ENCODE data around the gene MASTL.
"Not testable (repeated sequence)": the region's sequence is repeated elsewhere in the genome, so short reads cannot be mapped to it uniquely, and the experiment has no call there.

Gene MASTL

DNA sequence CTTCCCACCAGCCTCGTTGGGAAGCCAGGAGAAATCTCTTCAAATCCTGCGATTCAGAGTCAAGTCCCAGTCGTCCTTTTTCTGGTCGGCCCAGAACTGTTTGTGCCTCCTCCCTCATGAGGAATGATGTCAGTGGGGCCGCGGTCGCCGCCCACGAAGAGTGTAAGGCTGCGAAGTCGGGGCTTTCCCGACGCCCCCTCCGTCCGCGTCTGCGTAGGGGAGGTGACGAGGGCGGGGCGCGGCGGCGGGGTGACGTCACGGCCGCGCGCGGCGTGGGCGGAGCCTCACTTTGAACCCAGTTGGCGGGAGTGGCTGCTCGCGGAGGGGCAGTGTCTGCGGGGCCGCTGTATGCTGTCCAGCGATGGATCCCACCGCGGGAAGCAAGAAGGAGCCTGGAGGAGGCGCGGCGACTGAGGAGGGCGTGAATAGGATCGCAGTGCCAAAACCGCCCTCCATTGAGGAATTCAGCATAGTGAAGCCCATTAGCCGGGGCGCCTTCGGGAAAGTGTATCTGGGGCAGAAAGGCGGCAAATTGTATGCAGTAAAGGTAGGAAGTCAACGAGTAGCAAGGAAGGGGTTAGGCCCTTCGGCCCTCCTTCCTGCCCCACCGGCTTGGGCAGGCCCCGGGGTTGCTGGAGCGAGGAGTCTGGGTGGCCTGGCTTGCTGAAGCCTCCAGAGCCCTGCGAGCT, at the start of gene MASTL:
TSS of gene MASTL (plus strand) at position 287 of the 689 bp plus-strand sequence. CDS start at position 362, 75 bp downstream.
- DNase-seq (ENCODE audit: low read depth, low spot score), result peak; percentile 88

DNA sequence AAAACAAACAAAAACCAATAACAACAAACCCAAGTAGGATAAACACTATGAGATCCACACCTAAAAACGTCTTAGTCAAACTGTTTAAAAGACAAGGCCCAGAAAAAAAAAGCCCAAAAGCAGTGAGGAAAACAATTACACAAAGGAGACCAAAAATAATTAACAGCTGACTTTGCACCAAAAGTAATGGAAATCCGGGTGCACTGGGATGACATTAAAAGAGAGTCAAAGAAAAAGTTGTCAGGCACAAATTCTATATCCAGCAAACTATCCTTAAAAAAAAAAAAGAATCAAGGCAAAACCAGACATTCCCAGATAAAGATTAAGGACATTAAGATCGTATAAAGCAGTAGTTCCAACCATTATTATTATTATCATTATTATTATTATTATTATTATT, 47.0 kb upstream of the MASTL start:
- DNase-seq (ENCODE audit: low read depth, low spot score), result no peak

DNA sequence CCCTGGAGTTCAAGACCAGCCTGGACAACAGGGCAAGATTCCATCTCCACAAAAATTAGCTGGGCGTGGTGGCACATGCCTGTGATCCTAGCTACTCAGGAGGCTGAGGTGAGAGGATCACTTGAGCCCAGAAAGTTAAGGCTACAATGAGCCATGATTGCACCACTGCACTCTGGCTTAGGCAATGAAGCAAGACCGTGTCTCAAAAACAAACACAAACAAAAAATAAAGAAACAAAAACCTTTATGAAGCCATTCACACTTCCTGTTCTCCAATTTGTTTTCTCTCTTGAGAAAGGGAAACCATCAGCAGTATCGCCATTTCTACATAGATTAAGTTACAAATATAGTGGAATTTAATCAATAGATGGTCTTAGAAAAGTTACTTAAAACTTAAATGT, 20.8 kb upstream of the MASTL start:
- DNase-seq (ENCODE audit: low read depth, low spot score), result no peak

DNA sequence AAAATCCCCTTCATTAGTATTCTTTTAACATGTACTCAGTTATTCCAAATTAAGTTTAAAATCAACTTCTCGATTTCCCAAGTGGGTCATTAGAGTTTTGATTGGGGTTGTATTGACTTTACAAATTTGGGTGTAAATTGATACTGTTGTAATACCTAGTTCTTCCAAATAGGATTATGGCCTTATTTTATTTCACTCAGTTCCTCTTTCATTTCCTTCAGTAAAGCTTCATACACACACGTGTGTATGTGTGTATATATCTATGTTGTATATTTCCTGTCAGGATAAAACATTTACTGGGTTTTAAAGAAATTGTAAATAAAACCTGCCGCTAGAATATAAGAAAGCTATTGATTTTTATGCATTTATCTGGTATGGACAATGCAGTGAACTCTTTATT, 16.9 kb upstream of the MASTL start:
- DNase-seq (ENCODE audit: low read depth, low spot score), result no peak

DNA sequence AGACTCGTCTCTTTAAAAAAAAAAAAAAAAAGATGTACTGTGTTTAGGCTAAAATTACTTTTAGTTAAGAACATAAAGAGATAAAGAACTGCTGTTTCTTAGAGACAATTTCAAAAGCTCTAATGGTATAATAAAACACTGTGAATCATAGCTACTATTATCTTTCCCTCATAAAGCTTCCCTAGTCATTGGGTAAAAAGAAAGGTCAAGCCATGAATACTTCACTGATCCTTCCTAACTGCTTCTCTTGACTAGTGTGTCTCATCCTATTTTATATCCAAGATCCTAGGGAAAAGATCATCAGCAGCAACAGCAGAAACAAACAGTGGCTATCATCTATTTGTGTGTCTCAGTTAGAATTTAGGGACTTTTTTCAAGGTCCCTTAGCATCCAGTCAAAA, 11.5 kb upstream of the MASTL start:
- DNase-seq (ENCODE audit: low read depth, low spot score), result no peak

DNA sequence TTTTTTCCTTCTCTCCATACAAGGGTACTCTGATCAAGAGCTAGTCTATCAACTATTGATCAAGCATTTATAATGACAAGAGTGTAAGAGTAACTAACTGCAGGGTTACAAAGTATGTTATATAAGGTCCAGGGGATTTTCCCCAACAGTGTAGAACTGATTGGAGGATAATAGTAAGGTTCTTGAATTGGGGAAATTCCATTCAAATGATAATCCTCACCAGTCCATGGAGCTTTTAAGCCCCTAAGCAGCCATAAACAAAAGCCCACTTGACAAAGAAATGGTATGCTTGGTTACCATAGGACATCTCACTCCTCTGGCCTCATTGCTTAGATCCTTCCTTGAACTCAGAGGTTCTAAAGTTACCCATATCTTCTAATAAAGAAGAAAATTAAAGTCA, 9.2 kb upstream of the MASTL start:
- no peak for DNase-seq (ENCODE audit: low read depth, low spot score)

DNA sequence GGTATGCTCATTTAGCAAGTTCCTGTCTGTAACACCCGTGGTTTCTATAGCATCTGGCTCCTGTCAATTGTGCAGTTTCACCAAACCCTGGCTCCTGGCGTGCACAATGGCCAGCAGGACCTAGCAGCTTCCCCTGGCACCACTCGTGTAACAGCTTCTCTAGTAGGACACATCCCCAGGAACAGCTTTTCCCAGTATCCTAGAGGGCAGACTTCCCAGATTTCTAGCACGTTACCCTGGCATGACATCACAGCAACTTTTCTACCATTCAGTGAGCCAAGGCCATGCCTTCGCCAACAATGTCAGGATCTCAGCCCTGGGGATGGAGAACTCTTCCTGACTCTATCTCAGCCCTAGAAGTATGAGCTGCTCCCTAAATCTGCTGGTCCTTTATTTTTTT, 7.5 kb upstream of the MASTL start:
- no peak for DNase-seq (ENCODE audit: low read depth, low spot score)

DNA sequence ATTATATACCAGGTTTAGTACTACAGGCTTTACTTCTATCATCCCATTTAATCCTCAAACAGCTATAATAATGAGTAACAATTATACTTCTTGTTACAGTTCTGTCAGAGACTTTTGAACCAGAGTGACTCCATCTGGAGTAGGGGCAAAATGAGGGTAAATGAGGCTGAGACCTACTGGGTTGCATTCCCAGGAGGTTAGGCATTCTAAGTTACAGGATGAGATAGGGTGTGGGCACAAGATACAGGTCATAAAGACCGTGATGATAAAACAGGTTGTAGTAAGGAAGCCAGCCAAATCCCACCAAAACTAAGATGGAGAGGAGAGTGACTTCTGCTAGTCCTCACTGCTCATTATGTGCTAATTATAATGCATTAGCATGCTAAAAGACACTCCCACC, 4.9 kb upstream of the MASTL start:
- DNase-seq (ENCODE audit: low read depth, low spot score), result no peak

DNA sequence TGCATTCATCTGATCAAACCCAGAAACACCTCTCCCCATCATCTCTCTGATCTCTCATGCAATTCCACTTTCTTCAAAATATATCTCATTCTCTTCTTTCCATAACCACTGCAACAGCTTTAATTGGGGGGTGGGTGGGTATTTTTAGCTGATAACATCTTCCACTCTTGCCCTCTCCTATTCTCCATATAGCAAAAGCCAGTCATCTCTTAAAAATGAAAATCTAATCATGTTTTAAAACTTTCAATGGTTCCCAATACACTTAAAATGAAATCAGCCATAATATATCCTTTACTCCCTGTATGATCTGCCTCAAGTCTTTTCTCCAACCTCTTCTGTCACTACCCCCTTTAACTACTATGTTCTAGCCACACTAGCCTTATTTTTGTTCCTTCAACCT, 2.5 kb upstream of the MASTL start:
- DNase-seq (ENCODE audit: low read depth, low spot score), result no peak

DNA sequence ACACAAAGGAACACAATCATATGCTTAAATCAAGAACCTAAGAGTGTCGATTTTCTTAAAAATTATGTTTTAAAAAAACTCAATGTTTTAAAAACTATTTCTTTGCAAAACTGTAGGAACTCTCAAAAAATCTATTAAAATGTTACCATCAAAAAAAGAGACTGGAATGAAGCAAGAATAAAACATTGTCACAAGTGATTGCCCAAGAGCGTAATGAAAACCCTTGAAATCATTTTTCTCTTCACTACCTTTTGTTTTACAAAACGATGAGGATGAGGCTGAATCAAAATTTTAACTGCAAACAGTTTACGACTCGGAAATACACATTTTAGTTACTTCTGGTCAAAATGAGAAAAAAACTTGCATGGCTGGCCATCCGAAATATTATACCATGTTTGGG, 1.8 kb upstream of the MASTL start:
- no peak for DNase-seq (ENCODE audit: low read depth, low spot score)

DNA sequence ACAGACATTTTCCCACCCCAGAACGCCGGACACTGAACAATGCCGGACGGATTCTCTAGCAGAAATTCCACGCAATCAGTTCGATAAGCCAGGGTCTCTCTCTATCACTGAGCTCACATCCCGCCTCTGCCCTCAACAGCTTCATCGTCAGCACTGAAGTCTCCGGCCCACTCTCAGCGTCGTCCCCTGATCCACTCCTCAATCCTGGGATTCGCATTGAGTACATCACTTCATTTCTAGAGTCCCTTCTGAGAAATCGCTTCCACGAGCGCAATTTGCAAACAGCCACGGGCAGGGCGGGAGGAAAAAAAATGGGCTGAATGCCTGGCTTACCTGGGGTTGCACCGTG, 1.3 kb upstream of the MASTL start:
- no peak for DNase-seq (ENCODE audit: low read depth, low spot score)

DNA sequence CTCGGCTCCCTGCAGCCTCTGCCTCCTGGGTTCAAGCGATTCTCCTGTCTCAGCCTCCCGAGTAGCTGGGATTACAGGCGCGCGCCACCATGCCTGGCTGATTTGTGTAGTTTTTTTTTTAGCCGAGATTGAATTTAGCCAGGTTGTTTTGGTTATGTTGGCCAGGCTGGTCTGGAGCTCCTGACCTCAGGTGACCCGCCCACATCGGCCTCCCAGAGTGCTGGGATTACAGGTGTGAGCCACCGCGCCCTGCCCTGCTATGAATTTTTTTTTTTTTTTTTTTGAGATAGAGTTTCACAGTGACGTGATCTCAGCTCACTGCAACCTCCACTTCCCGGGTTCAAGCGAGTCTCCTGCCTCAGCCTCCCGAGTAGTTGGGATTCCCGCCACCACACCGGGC, 1.4 kb downstream of the MASTL start:
- DNase-seq (ENCODE audit: low read depth, low spot score), result not testable (repeated sequence)

DNA sequence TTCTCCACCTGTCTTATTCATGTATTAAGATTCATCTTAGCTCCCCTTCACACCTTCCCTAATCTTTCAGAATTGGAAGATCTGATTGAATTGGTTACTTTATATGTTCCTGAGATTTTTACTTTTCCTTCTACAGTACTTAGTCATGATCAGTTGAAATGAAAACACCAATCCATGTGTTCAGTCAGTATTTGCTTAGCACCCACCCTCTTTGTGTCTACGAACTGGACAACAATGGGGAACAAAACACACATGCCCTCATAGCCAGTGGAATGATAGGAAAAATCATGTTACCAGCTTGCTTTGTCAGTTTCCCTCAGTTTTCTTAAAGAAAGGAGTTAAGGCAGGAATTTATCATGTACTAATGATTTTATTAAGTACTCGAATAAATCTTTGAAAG, 2.0 kb downstream of the MASTL start:
- no peak for DNase-seq (ENCODE audit: low read depth, low spot score)

DNA sequence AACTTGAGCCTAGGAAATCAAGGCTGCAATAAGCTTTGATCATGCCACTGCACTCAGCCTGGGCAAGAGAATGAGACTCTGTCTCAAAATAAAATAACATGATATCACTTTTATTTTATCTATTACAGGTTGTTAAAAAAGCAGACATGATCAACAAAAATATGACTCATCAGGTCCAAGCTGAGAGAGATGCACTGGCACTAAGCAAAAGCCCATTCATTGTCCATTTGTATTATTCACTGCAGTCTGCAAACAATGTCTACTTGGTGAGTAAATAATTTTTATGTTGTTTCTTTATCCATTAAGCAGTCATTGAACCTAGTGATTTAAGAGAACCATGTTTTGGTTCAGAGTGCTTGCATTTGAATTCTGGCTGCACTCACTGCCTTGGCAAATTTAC, 3.3 kb downstream of the MASTL start:
- DNase-seq (ENCODE audit: low read depth, low spot score), result no peak

DNA sequence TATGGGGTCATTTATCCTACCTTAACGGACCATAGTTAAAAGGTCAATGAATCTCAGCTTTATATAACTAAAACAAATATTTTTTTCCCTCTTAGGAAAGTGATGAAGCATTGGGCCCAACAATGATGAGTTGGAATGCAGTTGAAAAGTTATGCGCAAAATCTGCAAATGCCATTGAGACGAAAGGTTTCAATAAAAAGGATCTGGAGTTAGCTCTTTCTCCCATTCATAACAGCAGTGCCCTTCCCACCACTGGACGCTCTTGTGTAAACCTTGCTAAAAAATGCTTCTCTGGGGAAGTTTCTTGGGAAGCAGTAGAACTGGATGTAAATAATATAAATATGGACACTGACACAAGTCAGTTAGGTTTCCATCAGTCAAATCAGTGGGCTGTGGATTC, 14.7 kb downstream of the MASTL start:
- DNase-seq (ENCODE audit: low read depth, low spot score), result no peak

DNA sequence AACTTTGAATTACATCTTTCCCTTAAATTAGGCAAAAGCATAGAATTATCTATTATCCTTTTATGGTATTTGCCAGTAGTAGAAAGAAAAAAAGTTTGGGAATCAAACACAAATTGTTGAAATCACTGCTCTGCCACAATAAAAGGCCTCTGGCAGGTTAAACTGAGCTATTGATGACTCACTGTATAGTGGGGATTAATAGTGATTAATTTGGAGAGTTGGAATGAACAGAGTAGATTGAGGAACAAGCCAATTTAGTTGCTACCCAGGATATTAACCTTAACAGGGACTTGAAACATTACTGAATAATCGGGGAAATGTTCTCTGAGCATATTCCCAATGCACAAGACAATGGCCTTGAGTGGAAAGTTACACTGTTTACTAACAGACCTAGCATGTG, 33.1 kb downstream of the MASTL start:
- no peak for DNase-seq (ENCODE audit: low read depth, low spot score)

DNA sequence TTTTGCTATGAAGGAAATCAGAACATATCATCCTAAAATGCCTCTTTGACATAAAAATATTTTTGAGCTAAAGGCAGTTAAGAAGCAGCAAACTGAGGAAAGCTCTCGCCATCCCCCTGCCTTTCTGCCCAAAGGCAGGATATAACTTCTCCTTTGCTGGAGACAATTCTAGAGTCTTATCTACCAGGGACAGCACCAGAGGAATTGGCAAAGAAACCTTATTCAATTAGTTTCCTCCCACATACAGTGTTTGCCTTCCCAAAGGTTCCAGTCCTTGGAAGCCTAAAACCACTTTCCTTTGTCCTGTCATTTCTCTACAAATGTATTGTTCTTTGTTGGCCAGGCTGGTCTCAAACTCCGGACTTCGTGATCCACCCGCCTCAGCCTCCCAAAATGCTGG, 33.7 kb downstream of the MASTL start:
- no peak for DNase-seq (ENCODE audit: low read depth, low spot score)

DNA sequence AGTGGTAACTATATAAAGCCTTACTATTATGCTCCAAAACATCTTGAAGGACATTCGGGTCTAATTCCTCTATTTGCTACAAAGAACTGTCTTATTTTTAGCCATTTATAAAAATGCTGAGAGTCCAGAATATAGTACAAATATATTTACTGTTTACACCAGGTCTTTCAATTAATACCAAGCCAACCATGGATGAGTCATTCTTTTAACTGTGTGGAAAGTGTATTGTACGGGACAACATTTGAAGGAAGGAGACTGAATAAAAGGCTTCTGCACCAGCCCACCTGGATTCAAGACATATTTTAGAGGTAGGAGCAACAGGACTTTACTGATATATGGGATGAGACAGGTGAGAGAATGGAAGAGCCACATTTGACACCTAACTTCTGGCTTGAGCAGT, 35.4 kb downstream of the MASTL start:
- no peak for DNase-seq (ENCODE audit: low read depth, low spot score)

DNA sequence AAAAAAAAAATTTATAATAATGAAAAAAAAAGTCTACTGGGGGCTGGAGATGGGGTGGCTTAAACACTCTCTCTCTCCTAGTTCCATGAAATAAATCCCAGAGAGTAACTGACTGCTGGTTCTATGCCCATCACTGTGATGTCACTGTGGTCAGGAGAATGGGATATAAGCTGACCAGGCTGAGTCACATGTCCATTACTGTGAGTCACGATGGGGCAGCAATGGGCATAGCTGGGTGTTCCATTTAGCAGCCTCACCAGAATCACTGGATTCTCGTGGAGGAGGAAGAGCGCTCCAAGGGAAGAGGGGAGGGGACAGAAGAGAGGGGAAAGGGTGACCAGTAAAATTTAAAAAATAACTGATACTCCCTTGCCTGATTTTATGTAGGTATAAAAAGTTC, 37.1 kb downstream of the MASTL start:
- DNase-seq (ENCODE audit: low read depth, low spot score), result peak; percentile 53

DNA sequence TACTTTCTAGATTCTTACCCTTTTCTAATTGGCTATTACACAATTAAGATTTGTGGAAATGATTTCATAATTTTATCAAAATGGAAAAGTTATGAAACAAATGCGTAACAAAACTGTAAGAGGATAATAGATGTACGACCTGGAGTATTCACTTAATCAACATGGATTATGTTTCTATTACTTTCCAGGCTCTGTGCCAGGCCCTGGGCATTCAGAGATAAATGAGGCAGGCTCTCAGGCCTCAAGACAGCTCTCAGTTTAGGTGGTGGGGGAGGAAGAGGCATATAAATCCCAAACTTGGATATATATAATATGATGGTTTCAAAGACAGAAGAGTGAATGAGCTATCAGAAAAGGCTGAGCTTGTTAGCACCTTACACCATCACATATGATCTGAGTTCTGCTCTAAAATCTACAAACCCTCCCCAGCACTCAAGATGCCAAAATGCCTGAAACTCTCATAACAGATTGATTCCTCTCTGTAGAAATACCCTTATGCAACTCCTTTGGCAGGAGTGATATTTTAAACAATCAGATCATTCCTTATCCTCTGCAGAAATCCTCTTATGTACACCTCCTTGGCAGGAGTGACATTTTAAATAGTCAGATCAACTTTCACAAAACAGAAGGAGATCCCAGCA, 42.9 kb downstream of the MASTL start:
- DNase-seq (ENCODE audit: low read depth, low spot score), result no peak

DNA sequence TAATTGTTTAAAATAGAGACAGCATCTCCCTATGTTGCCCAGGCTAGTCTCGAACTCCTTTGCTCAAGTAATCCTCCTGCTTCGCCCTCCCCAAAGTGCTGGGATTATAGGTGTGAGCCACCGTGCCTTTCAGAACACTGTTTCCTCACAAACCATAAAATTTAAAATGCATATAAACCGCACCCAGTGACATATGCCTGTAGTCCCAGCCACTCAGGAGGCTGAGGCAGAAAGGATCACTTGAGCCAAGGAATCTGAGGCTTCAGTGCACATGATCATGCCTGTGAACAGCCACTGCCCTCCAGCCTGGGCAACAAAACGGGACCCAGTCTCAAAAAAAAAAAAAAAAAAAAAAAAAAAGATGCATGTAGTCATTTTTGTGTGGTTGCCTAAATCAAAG, 48.7 kb downstream of the MASTL start:
- no peak for DNase-seq (ENCODE audit: low read depth, low spot score)

DNA sequence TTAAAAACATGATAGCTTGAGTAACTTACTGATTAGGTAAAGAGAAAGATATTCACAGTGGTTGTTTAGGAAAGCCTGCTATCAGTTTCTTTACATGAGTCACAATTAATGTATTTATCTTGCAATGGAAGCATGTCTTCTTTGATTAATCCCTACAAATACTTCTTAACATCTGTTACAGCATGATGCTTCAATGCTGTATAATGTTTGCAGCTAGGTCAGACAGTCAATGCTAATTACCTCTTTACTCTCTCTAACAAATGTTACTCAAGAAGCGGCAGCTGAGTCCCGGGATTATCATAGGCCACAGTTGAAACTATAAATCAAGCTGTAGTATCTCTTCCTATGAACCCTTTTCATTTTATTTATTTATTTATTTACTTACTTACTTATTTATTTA, 52.2 kb downstream of the MASTL start:
- no peak for DNase-seq (ENCODE audit: low read depth, low spot score)

DNA sequence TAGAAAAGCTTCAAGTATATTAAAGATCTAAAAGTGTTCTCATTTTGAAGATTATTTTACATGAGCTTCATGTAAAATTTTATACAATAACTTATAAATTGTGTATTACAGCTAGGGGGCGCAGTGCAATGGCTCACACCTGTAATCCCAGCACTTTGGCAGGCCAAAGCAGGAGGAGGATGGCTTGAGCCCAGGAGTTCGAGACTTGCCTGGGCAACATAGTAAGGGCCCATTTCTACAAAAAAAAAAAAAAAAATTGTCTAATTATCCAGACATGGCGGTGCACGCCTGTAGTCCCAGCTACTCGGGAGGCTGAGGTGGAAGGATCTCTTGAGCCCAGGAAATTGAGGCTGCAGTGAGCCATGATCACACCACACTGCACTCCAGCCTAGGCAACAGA, 68.8 kb downstream of the MASTL start:
- DNase-seq (ENCODE audit: low read depth, low spot score), result no peak

DNA sequence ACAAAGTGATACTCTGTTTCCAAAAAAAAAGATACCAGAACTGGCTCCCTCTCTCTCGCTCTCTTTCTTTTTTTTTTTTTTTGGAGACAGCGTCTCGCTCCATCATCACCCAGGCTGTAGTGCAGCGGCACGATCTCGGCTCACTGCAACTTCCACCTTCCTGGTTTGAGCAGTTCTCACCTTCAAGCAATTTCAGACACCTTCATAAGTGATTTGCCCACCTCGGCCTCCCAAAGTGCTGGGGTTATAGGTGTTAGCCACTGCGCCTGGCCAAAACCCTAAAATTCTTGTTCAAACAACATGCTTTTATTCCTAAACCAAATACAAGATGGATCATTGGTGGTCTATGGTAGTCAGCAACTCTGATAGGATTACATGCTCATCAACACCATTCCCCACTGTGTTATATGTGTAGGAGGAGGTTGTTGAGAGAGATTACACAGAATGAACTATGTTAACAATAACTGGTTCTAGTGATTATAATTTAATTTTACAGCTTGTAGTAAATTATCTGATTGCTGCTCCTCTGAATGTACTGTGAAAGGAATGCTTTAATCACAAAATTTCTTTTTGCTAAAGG, 69.9 kb downstream of the MASTL start:
- DNase-seq (ENCODE audit: low read depth, low spot score), result no peak
